Fibroblast of lung (primary cell): Measurements from ENCODE around the gene NCKAP5.

Source experiments
- EZH2 ChIP-seq: IDR thresholded peaks from 2 replicates; pipeline ENCODE4 v1.5.1; 2012; ENCODE audit warnings: low read length, control low read depth, mild to moderate bottlenecking; ENCODE audit errors: missing control alignments
- TF ChIP-seq, protein P1 (sequence below), 2 donors: IDR thresholded peaks in 1 of 2; conservative IDR thresholded peaks in 1 of 2; 1 replicate in 1 of 2; 2 replicates in 1 of 2; pipeline ENCODE4 v1.5.1; 2011 to 2012; ENCODE audit warnings: low read length in 2 of 2, control low read depth in 1 of 2, inconsistent platforms in 1 of 2, low read depth in 1 of 2, mild to moderate bottlenecking in 1 of 2

GRCh38 chr2:133418021-133418420 lies 150.2 kb downstream of the NCKAP5 start:
- TF ChIP-seq, protein P1, sequence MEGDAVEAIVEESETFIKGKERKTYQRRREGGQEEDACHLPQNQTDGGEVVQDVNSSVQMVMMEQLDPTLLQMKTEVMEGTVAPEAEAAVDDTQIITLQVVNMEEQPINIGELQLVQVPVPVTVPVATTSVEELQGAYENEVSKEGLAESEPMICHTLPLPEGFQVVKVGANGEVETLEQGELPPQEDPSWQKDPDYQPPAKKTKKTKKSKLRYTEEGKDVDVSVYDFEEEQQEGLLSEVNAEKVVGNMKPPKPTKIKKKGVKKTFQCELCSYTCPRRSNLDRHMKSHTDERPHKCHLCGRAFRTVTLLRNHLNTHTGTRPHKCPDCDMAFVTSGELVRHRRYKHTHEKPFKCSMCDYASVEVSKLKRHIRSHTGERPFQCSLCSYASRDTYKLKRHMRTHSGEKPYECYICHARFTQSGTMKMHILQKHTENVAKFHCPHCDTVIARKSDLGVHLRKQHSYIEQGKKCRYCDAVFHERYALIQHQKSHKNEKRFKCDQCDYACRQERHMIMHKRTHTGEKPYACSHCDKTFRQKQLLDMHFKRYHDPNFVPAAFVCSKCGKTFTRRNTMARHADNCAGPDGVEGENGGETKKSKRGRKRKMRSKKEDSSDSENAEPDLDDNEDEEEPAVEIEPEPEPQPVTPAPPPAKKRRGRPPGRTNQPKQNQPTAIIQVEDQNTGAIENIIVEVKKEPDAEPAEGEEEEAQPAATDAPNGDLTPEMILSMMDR (conservative IDR thresholded peaks at IDR 0.05 in 1 of 2, IDR thresholded peaks at IDR 0.05 in 1 of 2; ENCODE audit: low read depth in 1 of 2, low read length in 2 of 2) = no peak
- no peak for TF ChIP-seq EZH2
